Stimulated activated naive CD8-positive, alpha-beta T cell treated with anti-CD3 and anti-CD28 coated beads, Interleukin-15, amount 100 ng/mL, for 72 hours (primary cell): ENCODE data around the gene RAI1.
A peak's percentile ranks its signal among the peaks of the same experiment; 100 is the strongest.

Experiments used
- ATAC-seq: fragments of 150-1000 bp; cut with Tn5 transposase; 2 replicates; pipeline ENCODE4 v1.10.0; 2021; ENCODE audit warnings: mild to moderate bottlenecking, moderate library complexity
- DNase-seq, 2 donors: peaks; one replicate each; pipeline ENCODE4 v3.0.0; 2021 to 2022
- H3K27ac Mint-ChIP-seq, 2 donors: one replicate each; pipeline ENCODE4 v1.8.0; 2022; ENCODE audit warnings: mild to moderate bottlenecking in 2 of 2, mixed read lengths in 2 of 2, moderate library complexity in 2 of 2
- H3K27me3 Mint-ChIP-seq: one replicate; pipeline ENCODE4 v1.8.0; 2022; ENCODE audit warnings: mixed read lengths
- H3K4me1 Mint-ChIP-seq: one replicate; pipeline ENCODE4 v1.8.0; 2022; ENCODE audit warnings: mild to moderate bottlenecking, mixed read lengths
- H3K4me3 Mint-ChIP-seq, 2 donors: one replicate each; pipeline ENCODE4 v1.8.0; 2022; ENCODE audit warnings: mild to moderate bottlenecking in 2 of 2, mixed read lengths in 2 of 2, moderate library complexity in 1 of 2
- H3K9me3 Mint-ChIP-seq, 2 donors: one replicate each; pipeline ENCODE4 v1.8.0; 2022; ENCODE audit warnings: mixed read lengths in 2 of 2

RAI1 gene

GRCh38 chr17:17811381-17812210 is 130.3 kb downstream of the RAI1 start:
- Mint-ChIP-seq H3K4me3 (no peak overlapping the region), H3K27ac (peak overlapping the region in 1 of 2 donors; percentile 91)

GRCh38 chr17:17812211-17813054 is 131.2 kb downstream of the RAI1 start:
- Mint-ChIP-seq H3K27ac (peak overlapping the region in 1 of 2 donors; percentile 98), H3K27me3 (no peaks in the 10 kb centered on the region), H3K4me3 (no peak overlapping the region), H3K4me1 (peaks cover 88% of the 10 kb centered on the region), H3K9me3 (no peaks in the 10 kb centered on the region)
- peak; percentile 19 for ATAC-seq
- peak; percentile 66 to 74 for DNase-seq

More at GRCh38 chr17:17811381-17812210, 130.3 kb downstream of the RAI1 start:
- no peak for ATAC-seq
- Mint-ChIP-seq H3K4me1 (peaks cover 85% of the 10 kb centered on the region), H3K9me3 (no peaks in the 10 kb centered on the region), H3K27me3 (no peaks in the 10 kb centered on the region)
- DNase-seq: no peak

GRCh38 chr17:17813055-17813724 is 131.9 kb downstream of the RAI1 start:
- Mint-ChIP-seq H3K9me3 (no peaks in the 10 kb centered on the region), H3K27ac (peak overlapping the region in 1 of 2 donors; percentile 98), H3K27me3 (no peaks in the 10 kb centered on the region), H3K4me3 (no peak overlapping the region), H3K4me1 (peaks cover 86% of the 10 kb centered on the region)
- no peak for DNase-seq
- ATAC-seq: no peak

- Mint-ChIP-seq H3K4me3 (no peak overlapping the region), H3K9me3 (no peaks in the 10 kb centered on the region), H3K27ac (peak overlapping the region in 1 of 2 donors; percentile 98), H3K27me3 (no peaks in the 10 kb centered on the region), H3K4me1 (peaks cover 86% of the 10 kb centered on the region)
- ATAC-seq (no peak), DNase-seq (no peak)
Measured at GRCh38 chr17:17813725-17814095, 132.5 kb downstream of the RAI1 start.

DNA sequence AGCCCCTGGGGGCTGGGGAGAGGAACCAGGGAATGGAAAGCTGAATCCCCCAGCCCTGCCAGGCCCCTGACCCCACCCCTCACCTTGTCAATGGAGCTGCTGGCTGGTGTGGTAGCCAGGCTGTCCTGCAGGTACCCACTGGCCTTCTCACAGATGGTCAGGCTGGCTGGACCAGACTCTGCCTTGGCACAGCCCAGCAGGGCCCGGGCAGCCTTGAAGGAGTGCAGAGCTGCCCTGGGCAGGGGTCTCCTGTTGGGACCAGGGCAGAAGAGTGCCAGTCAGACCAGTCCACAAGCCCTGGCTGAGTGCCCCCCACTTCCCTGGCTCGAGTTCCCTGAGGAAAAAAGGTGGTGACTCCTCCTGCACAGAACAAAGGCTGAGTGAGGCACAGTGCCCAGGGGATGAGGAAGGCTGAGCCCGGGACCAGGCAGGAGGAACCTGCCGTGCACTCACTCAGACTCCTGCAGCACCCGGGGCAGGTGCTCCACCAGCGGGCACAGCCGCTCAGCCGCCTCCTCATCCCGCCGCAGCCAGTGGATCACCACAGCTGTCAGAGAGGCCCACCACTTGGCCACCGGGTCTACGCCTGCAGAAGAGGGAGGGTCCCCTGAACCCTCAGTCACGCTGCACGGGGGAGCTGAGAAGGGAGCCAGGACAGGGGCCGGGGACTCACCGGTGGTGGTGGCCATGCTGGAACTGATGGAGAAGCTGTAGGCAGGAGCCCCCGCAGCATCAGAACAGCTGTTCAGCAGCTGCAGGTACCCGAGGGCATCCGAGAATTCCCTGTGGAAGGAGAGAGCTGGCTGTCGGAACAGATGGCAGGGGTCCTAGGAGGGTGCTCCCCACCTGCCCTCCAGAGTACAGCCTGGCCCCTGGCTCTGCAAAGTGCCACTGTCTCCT is 133.2 kb downstream of the RAI1 start:
- Mint-ChIP-seq H3K27me3 (no peaks in the 10 kb centered on the region), H3K4me3 (no peak overlapping the region), H3K9me3 (no peaks in the 10 kb centered on the region), H3K27ac (peak overlapping the region in 1 of 2 donors; percentile 96), H3K4me1 (peaks cover 86% of the 10 kb centered on the region)
- DNase-seq (no peak), ATAC-seq (no peak)

DNA sequence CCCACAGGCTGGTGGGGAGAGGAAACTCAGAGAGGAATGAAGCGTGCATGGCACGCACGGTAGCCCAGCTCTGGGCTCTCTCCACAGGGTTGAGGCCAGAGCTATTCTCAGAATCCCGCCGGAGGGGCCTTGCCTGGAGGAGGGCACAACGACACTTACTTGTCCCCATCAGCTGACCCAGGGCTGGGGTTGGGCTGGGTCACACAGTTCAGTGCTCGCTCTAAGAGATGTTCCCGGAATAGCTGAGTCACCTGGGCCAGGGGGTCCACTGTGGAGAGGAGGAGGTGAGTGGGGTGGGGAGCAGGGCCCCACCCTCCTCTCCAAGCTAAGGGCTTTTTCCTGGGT is 133.8 kb downstream of the RAI1 start:
- Mint-ChIP-seq H3K4me3 (no peak overlapping the region), H3K27me3 (no peaks in the 10 kb centered on the region), H3K27ac (peak overlapping the region in 1 of 2 donors; percentile 96), H3K4me1 (peaks cover 87% of the 10 kb centered on the region), H3K9me3 (no peaks in the 10 kb centered on the region)
- DNase-seq: no peak
- no peak for ATAC-seq

- no peak overlapping the region for H3K4me3 Mint-ChIP-seq
- no peak for ATAC-seq
- peak overlapping the region in 1 of 2 donors; percentile 96 for H3K27ac Mint-ChIP-seq
- no peaks in the 10 kb centered on the region for H3K9me3 Mint-ChIP-seq
- no peak for DNase-seq
- no peaks in the 10 kb centered on the region for H3K27me3 Mint-ChIP-seq
- peaks cover 87% of the 10 kb centered on the region for H3K4me1 Mint-ChIP-seq
Measured at GRCh38 chr17:17815436-17816200, 134.4 kb downstream of the RAI1 start.

GRCh38 chr17:17816240-17816814 is 135.1 kb downstream of the RAI1 start:
- Mint-ChIP-seq H3K9me3 (no peaks in the 10 kb centered on the region), H3K27me3 (no peaks in the 10 kb centered on the region), H3K4me3 (peak overlapping the region in 1 of 2 donors; percentile 29), H3K4me1 (peaks cover 92% of the 10 kb centered on the region), H3K27ac (peak overlapping the region; percentile 46 to 90)
- ATAC-seq (no peak), DNase-seq (no peak)

DNA sequence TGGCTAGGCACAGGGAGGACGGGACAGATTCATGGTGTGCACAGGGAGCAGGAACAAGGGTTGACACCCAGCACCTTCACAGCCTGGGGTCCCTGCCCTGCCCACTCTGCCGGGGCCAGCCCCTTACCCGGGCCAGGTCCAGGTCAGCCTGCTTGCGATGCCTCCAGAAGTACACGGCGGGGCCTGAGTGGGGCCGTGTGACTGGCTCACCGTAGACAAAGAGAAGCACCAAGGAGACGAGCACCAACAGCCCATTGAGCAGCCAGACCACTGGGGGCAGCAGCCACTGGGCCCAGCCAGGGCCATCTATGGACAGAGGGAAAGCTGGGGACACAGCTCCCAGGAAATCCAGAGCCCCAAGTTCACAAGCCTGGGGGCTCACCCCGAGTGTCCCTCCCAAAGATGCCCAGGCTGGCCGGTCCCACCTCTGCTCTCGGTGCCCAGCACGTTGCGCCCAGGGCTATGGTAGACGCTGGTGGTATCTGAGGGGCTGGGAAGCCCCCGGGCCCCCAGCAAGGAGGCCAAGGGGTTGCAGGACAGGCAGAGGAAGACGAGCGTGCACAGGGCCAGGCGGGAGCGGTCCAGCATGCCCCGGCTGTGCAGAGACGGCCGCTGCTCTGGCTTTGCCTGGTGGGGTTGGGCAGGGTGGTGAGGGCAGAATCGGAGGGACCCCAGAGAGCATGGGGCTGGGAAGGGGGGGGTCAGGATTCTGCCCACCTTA is 135.7 kb downstream of the RAI1 start:
- DNase-seq: no peak
- Mint-ChIP-seq H3K27ac (peak overlapping the region in 1 of 2 donors; percentile 90), H3K27me3 (no peaks in the 10 kb centered on the region), H3K4me3 (no peak overlapping the region), H3K9me3 (no peaks in the 10 kb centered on the region), H3K4me1 (peaks cover 92% of the 10 kb centered on the region)
- no peak for ATAC-seq

DNA sequence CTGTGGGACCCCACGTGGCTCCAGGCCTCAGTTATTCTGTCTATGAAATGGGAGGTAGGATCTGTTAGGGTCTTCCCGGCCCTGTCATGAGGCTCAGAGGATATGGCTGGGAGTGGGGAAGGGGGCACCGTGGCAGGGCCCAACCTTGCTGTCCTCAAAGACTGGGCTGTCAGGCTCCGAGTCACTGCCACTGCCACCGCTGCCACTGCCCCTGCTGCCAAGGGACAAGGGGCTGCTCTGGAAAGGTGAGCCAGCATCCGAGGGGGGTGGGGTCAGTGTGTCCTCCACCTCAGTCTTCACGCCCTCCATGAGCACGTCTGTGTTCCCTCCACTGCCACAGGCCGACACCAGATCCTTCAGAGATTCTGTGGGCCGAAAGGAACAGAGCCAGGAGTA is 136.3 kb downstream of the RAI1 start:
- H3K27ac Mint-ChIP-seq: no peak overlapping the region
- peaks cover 92% of the 10 kb centered on the region for H3K4me1 Mint-ChIP-seq
- no peak overlapping the region for H3K4me3 Mint-ChIP-seq
- H3K9me3 Mint-ChIP-seq: no peaks in the 10 kb centered on the region
- no peaks in the 10 kb centered on the region for H3K27me3 Mint-ChIP-seq
- DNase-seq: no peak
- no peak for ATAC-seq

DNA sequence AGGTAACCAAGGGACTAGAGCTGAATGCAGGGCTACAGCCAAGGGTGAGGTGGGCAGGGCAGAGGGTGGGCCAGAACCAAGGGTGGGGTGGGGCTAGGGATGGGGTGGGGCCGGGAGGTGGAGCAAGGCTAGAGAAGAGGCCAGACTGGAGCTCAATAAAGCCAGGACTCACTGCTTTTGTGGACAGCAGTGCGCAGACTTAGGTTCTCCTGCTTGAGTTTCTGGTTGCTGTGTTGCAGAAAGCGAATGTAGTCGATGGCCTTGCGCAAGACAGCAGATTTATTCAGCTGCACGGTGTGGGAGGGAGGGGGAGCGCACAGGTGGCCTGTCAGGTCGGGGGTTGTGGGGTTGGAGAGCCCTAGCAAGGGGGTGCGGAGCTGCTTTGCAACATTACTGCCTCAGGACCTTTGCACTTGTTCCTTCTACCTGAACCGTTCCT is 136.8 kb downstream of the RAI1 start:
- peaks cover 92% of the 10 kb centered on the region for H3K4me1 Mint-ChIP-seq

GRCh38 chr17:17819111-17819510 is 137.9 kb downstream of the RAI1 start:
- DNase-seq (no peak), ATAC-seq (no peak)
- H3K4me1 Mint-ChIP-seq: peaks cover 92% of the 10 kb centered on the region
- peak overlapping the region in 1 of 2 donors; percentile 93 for H3K27ac Mint-ChIP-seq
- peak overlapping the region; percentile 71 to 76 for H3K4me3 Mint-ChIP-seq
- H3K9me3 Mint-ChIP-seq: no peaks in the 10 kb centered on the region
- H3K27me3 Mint-ChIP-seq: no peaks in the 10 kb centered on the region

More for the DNA sequence above, 136.8 kb downstream of the RAI1 start:
- Mint-ChIP-seq H3K27ac (peak overlapping the region in 1 of 2 donors; percentile 66), H3K27me3 (no peaks in the 10 kb centered on the region), H3K9me3 (no peaks in the 10 kb centered on the region), H3K4me3 (no peak overlapping the region)
- ATAC-seq (no peak), DNase-seq (no peak)

GRCh38 chr17:17819561-17819995 is 138.3 kb downstream of the RAI1 start:
- Mint-ChIP-seq H3K4me1 (peaks cover 92% of the 10 kb centered on the region), H3K4me3 (peak overlapping the region; percentile 71 to 76), H3K27ac (peak overlapping the region in 1 of 2 donors; percentile 93), H3K27me3 (no peaks in the 10 kb centered on the region), H3K9me3 (no peaks in the 10 kb centered on the region)
- ATAC-seq: peak; percentile 87
- DNase-seq: peak; percentile 88 to 96
